ENCODE results near the gene MACO1.

The MACO1 gene

DNA sequence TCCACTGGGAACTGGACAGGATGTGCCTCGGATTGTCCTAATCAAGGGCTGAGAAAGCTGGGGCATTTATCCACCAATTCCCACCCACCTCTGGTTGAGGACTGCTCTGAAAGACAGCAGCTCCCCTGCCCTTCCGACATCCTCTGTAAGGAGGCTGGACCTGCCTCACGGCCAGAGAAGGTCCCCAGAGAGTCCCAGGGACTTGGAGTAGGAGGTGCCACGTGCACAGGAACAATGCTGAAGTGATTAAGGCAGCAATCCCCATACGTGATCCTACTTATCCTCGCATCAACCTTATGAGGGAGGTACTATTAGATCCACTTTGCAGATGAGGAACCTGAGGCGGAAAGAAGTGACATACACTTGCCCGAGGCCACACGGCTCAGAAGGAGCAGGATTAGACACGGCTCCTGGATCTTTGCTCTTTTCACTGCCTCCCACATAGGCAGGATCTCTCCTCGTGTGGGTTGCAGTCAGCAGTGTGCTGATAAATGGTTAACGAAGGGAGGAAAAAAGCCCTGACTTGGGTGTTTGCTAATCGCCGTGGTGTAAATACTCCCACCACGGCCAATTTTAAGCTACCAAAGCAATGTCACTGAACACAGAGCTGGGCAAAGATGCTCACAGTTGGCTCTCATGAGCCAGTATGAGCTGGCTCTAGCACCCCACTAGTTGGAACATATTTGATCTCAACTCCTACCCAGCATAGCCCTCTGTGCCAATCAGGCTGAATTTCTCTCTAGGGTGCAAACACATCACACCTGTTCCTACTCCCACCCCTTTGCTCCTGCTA, 94.1 kb downstream of the MACO1 start:
- no peak for DNase-seq (ENCODE audit: low read depth)

DNA sequence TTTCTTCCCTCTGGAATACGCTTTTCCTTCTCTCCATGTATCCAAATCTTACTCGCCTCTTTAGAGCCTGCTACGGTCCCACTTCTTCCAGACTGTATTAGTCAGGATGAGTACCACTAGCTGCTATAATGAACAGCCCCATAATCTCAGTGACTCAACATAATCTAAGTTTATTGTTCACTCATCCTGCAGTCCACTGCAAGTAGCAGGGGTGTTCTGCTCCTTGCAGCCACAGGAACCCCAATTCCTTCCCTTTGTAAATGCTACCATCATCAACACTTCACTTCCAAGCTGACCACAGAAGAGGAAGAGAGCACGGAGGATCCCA, 94.6 kb downstream of the MACO1 start:
- no peak for DNase-seq (ENCODE audit: low read depth)

GRCh38 chr1:25526753-25527152, 96.1 kb downstream of the MACO1 start:
- no peak for DNase-seq (ENCODE audit: low read depth)

DNA sequence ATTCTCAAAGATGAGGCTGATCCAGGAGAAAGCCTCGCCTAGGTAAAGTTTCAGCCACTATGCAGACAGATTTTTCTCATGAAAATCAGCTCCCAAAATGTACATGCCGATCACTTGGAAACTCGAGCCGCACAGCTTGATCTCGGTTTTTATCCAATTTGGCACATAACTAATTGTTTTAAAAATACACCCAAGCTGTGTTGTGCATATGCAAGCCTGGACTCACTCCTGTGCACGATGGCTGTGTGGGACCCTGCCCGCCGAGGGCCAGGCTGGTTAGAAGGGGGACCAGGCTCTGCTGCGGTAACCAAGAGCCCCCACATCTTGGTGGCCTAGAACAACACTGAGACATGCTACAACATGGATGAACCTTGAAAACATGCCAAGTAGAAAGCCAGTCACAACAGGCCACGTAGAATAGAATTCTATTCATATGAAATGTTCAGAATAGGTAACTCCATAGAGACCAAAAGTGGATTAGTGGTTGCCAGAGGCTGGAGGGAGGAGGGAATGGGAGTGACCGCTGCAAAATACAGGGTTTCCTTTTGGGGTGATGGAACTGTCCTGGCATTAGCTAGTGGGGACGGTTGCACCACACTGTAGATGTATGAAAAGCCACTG, 96.6 kb downstream of the MACO1 start:
- DNase-seq (ENCODE audit: low read depth): no peak

DNA sequence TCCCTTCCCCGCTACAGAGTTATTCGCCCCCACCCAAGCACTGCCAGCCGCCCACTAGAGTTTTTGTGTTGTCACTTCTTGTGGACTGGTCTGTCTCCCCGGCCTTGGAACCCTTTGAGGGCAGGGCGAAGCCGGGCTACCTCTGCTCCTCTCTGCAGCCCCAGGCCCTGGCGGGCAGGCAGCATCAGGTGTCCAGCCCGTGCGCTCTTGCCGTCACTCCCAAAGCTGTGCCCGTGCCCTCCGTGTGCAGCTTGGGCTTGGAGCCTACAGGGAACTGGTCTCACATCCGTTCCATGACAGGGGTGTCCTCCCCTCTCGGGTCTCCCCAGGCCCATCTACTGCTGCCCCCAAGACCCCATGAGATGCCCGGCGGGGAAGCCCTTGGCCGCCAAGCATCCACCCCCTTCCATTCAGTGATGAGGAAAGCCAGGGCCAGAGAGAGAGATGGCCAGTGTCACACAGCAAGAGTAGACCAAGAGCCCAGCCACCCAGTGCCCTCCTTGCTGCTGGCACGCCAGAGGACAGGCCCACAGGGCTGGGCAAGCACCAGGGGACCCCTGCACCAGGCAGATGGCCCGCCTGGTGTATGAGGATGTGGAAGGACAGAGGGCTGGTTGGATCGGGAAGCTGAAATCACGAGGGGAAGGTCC, 97.4 kb downstream of the MACO1 start:
- no peak for DNase-seq (ENCODE audit: low read depth)

DNA sequence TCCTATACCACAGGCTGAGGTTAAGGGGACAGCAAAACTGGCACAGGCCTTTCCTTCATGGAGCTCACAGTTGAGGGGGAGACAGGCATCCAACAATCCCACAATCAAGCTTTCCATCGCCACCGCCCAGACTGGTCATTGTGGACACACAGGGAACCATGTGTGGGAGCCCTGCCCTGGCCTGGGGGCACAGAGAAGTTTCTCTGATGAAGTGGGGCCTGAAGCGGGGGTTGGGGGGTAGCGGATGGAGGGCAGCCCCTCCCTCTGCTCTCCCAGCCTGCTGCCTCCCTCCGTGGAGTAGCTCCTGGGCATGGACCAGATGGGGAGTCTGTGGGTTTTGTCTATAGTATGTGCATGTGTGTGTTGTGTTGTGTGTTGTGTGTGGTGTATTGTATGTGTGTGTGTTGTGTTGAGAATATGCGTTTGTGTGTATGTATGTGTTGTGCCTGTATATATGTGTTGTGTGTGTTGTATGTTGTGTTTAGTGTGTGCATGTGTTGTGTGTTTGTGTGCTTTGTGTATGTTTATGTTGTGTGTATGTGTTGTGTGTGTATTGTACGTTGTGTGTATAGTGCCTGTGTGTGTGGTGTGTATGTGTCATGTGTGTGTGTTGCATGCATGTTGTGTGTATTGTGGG, 98.3 kb downstream of the MACO1 start:
- DNase-seq (ENCODE audit: low read depth): no peak

GRCh38 chr1:25529518-25530185, 99.0 kb downstream of the MACO1 start:
- no peak for DNase-seq (ENCODE audit: low read depth)

DNA sequence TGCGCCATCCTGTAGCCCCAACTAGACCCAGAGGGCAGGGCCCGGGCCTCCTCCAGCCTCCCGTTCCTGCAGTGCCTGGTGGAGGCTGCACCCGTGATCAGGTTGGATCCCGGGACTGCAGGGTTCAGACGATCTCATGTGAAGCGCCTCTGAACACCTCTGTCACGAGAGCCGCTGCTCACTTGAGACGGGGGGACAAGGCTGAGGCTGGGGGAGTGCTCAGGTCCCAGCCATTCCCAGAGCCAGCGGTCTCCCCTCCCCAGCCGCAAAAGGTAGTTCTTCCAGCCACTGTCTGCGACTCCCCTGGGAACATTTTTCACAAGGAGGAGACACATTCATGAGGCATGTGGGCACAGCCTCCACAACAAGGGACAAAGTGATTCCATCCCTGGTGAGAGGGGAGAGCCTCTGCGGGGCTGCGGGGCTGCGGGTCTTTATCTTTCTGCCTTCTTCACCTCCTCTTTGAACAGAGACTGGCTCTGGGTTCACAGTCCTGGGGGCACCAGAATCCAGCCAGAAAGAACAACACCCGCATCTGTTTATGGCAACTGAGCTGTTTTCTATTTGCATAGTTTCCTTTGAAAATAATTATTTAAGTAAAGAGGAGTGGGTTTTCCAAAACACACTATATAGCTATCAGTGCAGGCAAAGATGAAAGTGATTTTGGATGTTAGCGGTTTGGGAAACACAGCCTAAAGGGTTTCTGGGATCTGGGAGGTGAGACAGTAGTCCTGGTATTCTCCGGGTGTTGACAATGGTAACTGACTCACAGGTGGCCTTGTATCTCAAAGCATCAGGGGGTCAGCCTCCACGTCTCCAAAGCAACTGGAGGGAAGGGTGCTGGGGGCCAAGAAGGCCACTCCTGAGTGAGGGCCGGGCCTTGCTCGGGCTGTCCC, 99.7 kb downstream of the MACO1 start:
- DNase-seq (ENCODE audit: low read depth): no peak

GRCh38 chr1:25531082-25531461, 100.4 kb downstream of the MACO1 start:
- no peak for DNase-seq (ENCODE audit: low read depth)

DNA sequence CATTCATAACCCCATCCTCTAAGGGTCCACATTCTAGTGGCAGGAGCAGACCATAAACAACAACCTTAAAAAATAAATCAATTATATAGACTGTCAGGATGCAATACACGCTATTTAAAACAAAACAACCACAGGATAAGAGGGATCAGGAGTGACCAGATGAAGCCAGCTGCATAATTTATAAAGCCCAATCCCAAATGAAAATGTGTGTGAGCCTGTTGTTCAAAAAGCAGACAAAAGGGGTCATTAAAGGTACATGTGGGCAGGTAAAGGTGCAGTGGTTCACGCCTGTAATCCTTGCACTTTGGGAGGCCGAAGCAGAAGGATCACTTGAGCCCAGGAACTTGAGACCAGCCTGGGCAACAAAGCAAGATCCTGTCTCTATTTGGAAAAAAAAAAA, 102.3 kb downstream of the MACO1 start:
- no peak for DNase-seq (ENCODE audit: low read depth)

- DNase-seq (ENCODE audit: low read depth): no peak
These were observed 103.2 kb downstream of the MACO1 start for GRCh38 chr1:25533775-25534409.

GRCh38 chr1:25534410-25534788, 103.7 kb downstream of the MACO1 start:
- no peak for DNase-seq (ENCODE audit: low read depth)

DNA sequence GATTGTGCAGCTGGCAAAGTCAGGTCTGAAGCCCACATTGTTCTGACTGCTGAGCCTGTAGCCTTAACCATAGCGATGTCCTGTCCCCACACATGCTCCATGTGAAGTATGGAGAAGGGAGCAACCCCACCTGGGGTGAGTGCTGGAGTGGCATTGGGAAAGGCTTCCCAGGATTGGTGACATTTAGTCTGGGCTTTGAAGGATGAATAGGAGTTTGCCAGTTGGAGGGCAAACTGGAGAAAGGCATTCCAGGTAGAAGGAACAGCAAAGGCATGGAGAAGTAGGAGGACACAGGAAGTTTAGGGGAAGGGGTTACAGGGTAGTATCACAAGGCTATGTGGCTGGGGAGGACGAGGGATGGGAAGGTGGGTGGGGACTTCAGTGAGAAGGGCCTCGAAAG, 105.4 kb downstream of the MACO1 start:
- no peak for DNase-seq (ENCODE audit: low read depth)

- DNase-seq (ENCODE audit: low read depth): no peak
These were observed 106.6 kb downstream of the MACO1 start for GRCh38 chr1:25537153-25537831.

DNA sequence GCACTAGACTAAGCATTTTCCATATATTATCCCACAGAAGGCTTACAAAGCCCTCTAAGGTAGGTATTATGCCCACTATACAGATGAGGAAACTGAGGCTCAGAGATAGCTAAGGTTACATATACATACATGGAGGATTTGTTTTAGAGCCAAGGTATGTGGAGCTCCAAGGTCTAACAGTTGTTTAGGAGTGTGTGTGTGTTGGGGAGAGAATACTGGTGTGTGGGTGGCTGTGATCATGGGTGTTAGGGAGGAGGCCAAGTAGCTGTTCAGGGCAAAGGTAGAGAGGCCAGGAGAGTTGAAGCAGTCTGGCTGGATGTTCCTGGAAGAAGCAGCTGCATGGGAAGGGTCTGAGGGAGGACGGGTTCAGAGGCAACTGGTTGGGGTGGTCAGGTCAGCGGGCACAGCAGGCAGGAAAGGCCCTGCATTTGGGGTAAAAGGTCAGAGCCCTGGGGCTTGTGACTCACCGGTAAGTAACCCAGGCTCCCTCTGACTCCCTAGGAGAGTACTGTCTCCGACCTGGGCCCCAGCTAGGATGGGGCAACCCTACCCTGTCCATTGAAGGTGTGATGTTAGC, 107.6 kb downstream of the MACO1 start:
- DNase-seq (ENCODE audit: low read depth): no peak

DNA sequence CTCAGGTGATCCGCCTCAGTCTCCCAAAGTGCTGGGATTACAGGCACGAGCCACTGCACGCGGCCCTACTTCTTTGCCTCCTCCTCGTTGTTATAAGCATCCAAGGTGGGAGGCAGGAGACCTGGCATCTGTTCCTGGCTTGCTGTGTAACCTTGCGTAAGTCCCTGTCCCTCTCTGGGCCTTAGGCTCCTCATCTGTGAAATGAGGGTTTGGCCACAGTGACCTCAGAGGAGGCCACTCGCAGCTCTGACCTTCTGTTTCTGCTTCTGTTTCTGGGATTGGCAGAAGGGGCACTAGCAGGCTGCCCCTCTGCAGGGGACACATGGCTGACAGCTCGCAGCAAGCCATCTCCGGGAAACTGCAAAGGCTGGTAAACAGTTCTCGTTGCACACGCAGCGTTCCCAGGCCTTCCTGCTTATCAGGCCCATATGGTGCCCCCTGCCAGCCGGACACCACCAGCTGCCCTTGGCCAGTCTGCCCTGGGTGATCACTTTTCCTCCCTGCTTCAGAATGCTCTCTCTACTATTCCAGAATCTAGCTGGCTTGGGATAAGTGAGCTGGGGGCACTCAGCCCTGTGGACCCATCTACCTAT, 110.1 kb downstream of the MACO1 start:
- no peak for DNase-seq (ENCODE audit: low read depth)

GRCh38 chr1:25541425-25541824, 110.7 kb downstream of the MACO1 start:
- no peak for DNase-seq (ENCODE audit: low read depth)

- DNase-seq (ENCODE audit: low read depth): no peak
These were observed 111.4 kb downstream of the MACO1 start for GRCh38 chr1:25541889-25542658.

DNA sequence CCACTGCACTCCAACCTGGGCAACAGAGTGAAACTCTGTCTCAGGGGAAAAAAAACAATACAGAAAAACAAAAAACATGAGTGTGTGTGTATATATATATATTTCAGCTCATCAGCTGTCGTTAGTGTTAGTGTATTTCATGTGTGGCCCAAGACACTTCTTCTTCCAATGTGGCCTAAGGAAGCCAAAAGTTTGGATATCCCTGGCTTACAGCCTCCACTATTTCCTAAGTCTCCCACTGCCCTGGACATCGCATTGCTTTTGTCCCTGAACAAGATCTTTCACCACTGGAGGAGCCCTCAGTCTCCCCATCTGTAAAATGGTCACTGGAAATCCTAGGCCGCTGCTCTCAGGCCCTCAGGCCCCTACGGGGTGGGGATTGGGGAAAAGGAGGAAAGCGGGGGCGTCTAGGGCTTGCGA, 112.3 kb downstream of the MACO1 start:
- no peak for DNase-seq (ENCODE audit: low read depth)

All from non-pigmented ciliary epithelial cell (primary cell).